ENCODE results near the gene KCNC3. TPM values are rescaled to one million over a fixed set of nuclear protein-coding genes. Genes with fewer than 3 reads are reported as not detected.

KCNC3 gene
- total RNA-seq, 1 experiment from 2014 or later, result 24.6 TPM

DNA sequence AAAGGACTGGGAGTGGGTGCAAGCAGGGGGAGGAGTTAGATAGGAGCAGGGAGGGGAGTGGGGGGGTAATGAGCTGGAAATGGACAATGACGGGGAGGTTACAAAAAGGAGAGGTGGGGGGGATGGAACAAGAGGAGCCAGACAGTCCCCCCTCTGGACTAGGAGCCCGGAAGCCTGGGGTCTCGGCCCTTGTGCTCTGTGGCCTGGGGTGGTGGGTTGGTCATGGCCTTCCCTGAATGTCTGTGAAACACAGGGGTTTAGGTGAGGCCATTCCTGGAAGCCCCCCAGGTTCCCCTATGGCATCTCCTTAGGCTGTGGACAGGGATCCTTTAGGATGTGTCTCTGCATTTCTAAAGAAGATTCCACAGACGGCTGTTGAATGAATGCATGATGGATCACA lies 12.1 kb downstream of the KCNC3 start:
- peaks cover 11% of the 10 kb centered on the region; the same call in 1 of the 2 replicates for H3K4me1 ChIP-seq
- Mint-ChIP-seq H3K4me1 (ENCODE audit: low read depth, unreplicated experiment) (peaks cover 17% of the 10 kb centered on the region), H3K4me3 (ENCODE audit: unreplicated experiment) (peak overlapping the region; percentile 30), H3K36me3 (ENCODE audit: insufficient read depth, unreplicated experiment) (peaks cover 26% of the 10 kb centered on the region), H3K27me3 (ENCODE audit: insufficient read depth, unreplicated experiment) (peaks cover 9% of the 10 kb centered on the region), H3K27ac (ENCODE audit: unreplicated experiment) (no peak overlapping the region), H3K9me3 (ENCODE audit: unreplicated experiment) (no peaks in the 10 kb centered on the region)
- TF ChIP-seq, protein P1, sequence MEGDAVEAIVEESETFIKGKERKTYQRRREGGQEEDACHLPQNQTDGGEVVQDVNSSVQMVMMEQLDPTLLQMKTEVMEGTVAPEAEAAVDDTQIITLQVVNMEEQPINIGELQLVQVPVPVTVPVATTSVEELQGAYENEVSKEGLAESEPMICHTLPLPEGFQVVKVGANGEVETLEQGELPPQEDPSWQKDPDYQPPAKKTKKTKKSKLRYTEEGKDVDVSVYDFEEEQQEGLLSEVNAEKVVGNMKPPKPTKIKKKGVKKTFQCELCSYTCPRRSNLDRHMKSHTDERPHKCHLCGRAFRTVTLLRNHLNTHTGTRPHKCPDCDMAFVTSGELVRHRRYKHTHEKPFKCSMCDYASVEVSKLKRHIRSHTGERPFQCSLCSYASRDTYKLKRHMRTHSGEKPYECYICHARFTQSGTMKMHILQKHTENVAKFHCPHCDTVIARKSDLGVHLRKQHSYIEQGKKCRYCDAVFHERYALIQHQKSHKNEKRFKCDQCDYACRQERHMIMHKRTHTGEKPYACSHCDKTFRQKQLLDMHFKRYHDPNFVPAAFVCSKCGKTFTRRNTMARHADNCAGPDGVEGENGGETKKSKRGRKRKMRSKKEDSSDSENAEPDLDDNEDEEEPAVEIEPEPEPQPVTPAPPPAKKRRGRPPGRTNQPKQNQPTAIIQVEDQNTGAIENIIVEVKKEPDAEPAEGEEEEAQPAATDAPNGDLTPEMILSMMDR (IDR thresholded peaks at IDR 0.05; ENCODE audit: insufficient read depth in 1 of 2, low read depth in 1 of 2, low read length in 1 of 2, severe bottlenecking in 1 of 2, unreplicated experiment in 1 of 2), result no peak
- intact Hi-C loops (cut with micrococcal nuclease; ENCODE audit: unreplicated experiment), result loop anchor here (10.0 kb wide), 1 partner anchor 442 kb away; the partner anchor contains the start of genes AKT1S1 and TBC1D17
- no peak overlapping the region for H3K4me3 ChIP-seq (ENCODE audit: low read depth, low read length)
- no peak for DNase-seq
- no peaks in the 10 kb centered on the region; the same call in 1 of the 2 replicates for H3K27me3 ChIP-seq (replicated peaks; ENCODE audit: control insufficient read depth, insufficient read depth, low read length)
- no peaks in the 10 kb centered on the region for H3K36me3 ChIP-seq (ENCODE audit: control insufficient read depth, insufficient read depth, low read length)
- ChIA-PET POLR2A (no interaction called here), CTCF (no interaction called here)
- H3K9me3 ChIP-seq, result no peaks in the 10 kb centered on the region
- BruUV-seq (replicated peaks), result no TSS peak

DNA sequence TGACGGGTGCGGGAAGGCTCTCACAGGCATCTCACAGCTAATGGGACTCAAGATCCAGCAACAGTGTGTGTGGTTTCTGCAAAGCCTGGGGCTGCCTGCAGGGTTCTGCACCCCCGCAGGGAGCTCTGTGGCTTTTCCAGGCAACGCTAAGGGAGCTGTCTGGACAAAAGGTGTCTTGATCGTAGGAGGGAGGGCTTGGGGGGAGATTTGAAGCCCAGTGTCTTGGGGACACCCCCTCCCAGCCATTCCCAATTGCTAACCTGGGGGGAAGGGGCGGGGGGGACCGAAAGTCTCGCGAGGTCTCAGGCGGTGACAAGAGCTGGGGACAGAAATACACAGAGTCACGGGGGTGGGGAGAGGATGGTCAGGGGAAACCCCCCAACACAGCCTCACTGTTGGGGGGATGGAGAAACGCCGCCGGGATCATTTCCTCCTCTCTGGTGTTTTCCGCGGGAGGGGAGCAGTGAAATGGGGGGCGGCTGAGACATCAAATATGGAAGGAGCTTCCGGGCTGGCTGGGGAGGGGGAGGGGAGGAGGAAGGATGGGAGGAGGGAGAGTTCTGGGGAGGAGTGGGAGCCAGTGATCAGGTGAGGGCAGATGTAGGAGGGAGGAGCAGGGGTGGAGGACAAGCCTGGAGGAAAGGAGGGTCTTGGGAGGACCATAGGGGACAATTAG lies 13.3 kb downstream of the KCNC3 start:
- Histone ChIP-seq H3K9me3 (no peaks in the 10 kb centered on the region), H3K4me3 (ENCODE audit: low read depth, low read length) (peak overlapping the region; percentile 40), H3K27me3 (replicated peaks; ENCODE audit: control insufficient read depth, insufficient read depth, low read length) (no peaks in the 10 kb centered on the region; the same call in 1 of the 2 replicates), H3K36me3 (ENCODE audit: control insufficient read depth, insufficient read depth, low read length) (no peaks in the 10 kb centered on the region), H3K4me1 (peaks cover 11% of the 10 kb centered on the region; the same call in 1 of the 2 replicates)
- intact Hi-C loops (cut with micrococcal nuclease; ENCODE audit: unreplicated experiment), result loop anchor here (10.0 kb wide), 1 partner anchor 441 kb away; the partner anchor contains the start of genes AKT1S1 and TBC1D17
- ChIA-PET POLR2A (interaction anchor here (0.6 to 1.2 kb wide), 4 partner anchors 13 to 125 kb away, joined by 4 to 8 read pairs (median 5); partner anchors contain the start of gene KCNC3), CTCF (interaction anchor here (0.7 to 1.5 kb wide), 7 partner anchors 9 to 168 kb away, joined by 3 to 11 read pairs (median 5); partner anchors contain the start of gene KCNC3)
- peak; percentile 58 to 68 for DNase-seq
- Mint-ChIP-seq H3K4me1 (ENCODE audit: low read depth, unreplicated experiment) (peaks cover 17% of the 10 kb centered on the region), H3K36me3 (ENCODE audit: insufficient read depth, unreplicated experiment) (peaks cover 24% of the 10 kb centered on the region), H3K27ac (ENCODE audit: unreplicated experiment) (peak overlapping the region; percentile 14), H3K4me3 (ENCODE audit: unreplicated experiment) (peak overlapping the region; percentile 75), H3K27me3 (ENCODE audit: insufficient read depth, unreplicated experiment) (peaks cover 9% of the 10 kb centered on the region), H3K9me3 (ENCODE audit: unreplicated experiment) (no peaks in the 10 kb centered on the region)
- BruUV-seq (replicated peaks), result no TSS peak
- TF ChIP-seq, protein P1 (IDR thresholded peaks at IDR 0.05; ENCODE audit: insufficient read depth in 1 of 2, low read depth in 1 of 2, low read length in 1 of 2, severe bottlenecking in 1 of 2, unreplicated experiment in 1 of 2), result no peak
